ENCODE measurements around the gene RPS6KA4.
"Not testable (repeated sequence)": the region's sequence is repeated elsewhere in the genome, so short reads cannot be mapped to it uniquely, and the experiment has no call there.

The RPS6KA4 gene

GRCh38 chr11:64387916-64388315 lies 29.0 kb downstream of the RPS6KA4 start:
- no peak for DNase-seq (ENCODE audit: low spot score)

GRCh38 chr11:64388894-64389293 lies 29.9 kb downstream of the RPS6KA4 start:
- DNase-seq (ENCODE audit: low spot score) = no peak

DNA sequence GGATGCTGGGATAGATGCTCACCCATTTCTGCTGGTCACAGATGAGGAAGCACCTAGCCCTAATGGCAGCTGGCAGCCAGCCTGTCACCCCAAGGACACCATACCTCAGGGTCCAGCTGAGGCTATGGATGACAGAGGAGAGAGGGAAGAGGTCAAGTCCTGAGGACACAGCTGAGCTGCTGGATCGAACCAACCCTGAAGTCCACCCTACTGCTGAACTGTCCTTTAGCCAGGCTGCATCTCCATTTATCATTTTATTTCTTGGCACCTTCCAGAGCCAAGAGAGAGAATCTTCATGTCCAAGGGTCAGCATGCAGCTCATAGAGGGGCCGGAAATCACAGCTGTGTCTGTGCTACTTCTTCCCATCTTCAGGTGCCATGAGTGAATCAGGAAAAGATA lies 30.9 kb downstream of the RPS6KA4 start:
- DNase-seq (ENCODE audit: low spot score) = no peak

- DNase-seq (ENCODE audit: low spot score) = no peak
Observed at GRCh38 chr11:64390558-64390957, 31.6 kb downstream of the RPS6KA4 start.

DNA sequence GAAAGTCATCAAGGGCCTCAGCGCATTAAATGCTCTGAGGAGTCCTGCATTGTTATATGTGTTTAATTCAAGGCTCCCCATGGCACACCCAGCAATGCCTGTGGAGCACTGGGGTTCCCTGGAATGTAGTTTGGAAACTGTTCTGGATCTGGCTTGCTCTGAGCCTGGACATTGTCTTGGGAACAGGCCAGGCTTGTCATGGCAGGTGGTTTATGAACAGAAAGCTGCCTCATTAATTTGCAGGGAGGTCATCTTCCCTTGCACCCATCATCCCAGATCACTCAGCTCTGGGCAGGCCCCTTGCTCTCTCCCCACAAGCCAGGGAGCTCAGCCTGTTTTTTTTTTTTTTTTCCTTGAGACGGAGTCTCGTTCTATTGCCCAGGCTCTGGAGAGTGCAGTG lies 32.9 kb downstream of the RPS6KA4 start:
- no peak for DNase-seq (ENCODE audit: low spot score)

GRCh38 chr11:64395545-64396078 lies 36.6 kb downstream of the RPS6KA4 start:
- no peak for DNase-seq (ENCODE audit: low spot score)

GRCh38 chr11:64396079-64396591 lies 37.2 kb downstream of the RPS6KA4 start:
- no peak for DNase-seq (ENCODE audit: low spot score)

DNA sequence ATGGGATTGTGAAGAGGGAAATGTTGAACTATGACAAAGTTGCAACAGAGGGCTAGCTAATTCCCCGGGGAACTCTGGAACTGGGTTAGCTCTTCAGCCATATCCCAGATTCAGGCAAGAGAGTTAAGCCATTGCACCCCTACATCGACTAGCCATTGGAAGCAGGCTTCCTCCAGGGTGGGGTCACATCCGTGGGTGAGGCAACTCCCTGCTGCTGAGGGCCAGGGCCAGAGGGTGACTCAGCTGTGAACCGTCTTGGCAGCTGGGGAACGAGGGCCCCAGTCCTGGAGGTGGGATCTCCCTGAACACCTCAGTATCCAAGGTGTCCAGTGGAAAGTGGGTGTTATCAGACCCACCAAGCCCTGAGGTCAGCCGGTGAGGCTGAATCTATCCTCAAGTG lies 41.1 kb downstream of the RPS6KA4 start:
- peak; percentile 65 for DNase-seq (ENCODE audit: low spot score)

- DNase-seq (ENCODE audit: low spot score) = no peak
Observed at GRCh38 chr11:64400667-64401066, 41.7 kb downstream of the RPS6KA4 start.

DNA sequence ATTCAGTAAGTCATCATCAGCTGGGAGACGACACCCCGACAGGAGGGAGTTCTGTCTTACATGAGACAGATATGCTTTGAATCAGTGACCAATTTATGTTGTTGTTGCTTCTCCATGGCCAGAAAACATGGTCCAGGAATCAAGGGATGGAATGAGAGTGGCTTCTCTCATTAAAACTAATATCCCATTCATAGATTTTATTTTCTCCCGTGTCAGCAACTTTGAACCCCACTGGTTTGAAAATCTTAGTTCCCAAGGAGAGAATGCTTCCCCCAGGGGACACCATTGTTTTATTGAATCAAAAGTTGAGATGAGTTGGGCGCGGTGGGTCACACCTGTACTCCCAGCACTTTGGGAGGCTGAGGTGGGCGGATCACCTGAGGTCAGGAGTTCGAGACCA lies 42.8 kb downstream of the RPS6KA4 start:
- DNase-seq (ENCODE audit: low spot score) = no peak

GRCh38 chr11:64403106-64403505 lies 44.1 kb downstream of the RPS6KA4 start:
- DNase-seq (ENCODE audit: low spot score) = no peak

GRCh38 chr11:64406221-64406946 lies 47.4 kb downstream of the RPS6KA4 start:
- no peak for DNase-seq (ENCODE audit: low spot score)

DNA sequence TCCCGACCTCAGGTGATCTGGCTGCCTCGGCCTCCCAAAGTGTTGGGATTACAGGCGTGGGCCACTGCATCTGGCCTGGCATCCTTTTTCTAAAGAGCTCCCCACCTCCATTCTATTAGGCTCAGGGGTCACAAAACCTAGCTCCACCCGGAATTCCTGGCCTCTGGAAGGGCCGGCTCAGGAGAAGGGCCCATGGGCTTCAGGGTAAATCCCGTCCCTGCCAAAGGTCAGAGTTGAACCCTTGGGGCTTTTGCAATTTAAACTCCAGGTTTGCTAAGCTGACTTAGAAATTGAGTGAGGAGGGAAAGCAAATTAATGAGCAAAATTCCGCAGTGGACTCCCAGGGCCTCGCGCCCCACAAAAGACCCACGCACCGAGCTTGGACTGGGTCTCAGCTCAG lies 48.3 kb downstream of the RPS6KA4 start:
- DNase-seq (ENCODE audit: low spot score) = no peak

- DNase-seq (ENCODE audit: low spot score) = no peak
Observed at GRCh38 chr11:64407630-64408029, 48.7 kb downstream of the RPS6KA4 start.

GRCh38 chr11:64409278-64409677 lies 50.3 kb downstream of the RPS6KA4 start:
- DNase-seq (ENCODE audit: low spot score) = no peak

DNA sequence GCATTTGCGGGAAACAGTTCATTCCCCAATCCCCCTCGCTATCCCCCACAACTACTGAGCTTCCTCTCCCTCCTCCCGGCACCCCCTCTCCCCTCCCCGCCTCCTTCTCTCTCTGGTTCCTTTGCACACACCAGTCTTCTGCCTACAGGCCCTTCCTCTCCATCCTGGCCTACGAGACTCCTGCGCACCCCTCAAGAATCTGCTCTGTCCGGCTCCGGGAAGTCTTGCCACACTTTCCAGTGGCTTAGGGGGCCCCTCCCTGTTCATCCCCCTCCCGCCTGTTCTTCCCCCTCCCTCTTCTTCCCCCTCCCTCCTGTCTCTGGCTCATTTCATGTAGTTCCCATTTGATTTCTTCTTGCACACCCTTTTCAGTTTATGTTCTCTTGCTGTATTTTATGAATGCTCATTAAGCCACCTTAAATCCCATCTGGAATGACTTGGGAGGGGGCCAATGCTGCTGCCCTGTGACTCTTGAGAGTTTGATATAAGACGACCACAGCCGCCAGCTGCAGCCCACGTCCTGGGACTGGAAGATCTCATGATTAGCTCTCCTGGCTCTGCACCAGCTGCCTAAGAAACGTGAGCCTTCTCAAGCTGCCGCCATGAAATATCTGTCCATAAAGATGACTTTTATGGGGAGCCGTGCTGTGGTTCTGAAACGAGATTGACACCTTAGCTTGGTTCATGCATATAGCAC lies 50.9 kb downstream of the RPS6KA4 start:
- no peak for DNase-seq (ENCODE audit: low spot score)

DNA sequence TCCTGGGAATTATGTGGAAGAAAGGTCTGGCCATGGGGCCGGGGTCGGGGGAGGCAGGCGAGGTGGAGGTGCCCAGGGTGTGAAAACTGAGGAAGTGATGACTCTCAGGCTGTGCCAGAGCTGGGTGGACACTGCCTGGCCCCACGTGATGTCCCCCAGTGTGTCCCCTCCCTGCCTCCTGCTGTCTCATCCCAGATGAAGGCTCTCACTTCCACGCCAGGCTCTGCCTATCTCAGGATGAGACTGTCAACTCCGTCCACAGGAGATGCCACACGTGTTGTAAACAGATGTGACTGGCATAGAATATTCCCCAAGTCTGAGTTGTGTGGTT lies 51.4 kb downstream of the RPS6KA4 start:
- no peak for DNase-seq (ENCODE audit: low spot score)

GRCh38 chr11:64413417-64413816 lies 54.5 kb downstream of the RPS6KA4 start:
- no peak for DNase-seq (ENCODE audit: low spot score)

GRCh38 chr11:64415286-64415685 lies 56.3 kb downstream of the RPS6KA4 start:
- no peak for DNase-seq (ENCODE audit: low spot score)

DNA sequence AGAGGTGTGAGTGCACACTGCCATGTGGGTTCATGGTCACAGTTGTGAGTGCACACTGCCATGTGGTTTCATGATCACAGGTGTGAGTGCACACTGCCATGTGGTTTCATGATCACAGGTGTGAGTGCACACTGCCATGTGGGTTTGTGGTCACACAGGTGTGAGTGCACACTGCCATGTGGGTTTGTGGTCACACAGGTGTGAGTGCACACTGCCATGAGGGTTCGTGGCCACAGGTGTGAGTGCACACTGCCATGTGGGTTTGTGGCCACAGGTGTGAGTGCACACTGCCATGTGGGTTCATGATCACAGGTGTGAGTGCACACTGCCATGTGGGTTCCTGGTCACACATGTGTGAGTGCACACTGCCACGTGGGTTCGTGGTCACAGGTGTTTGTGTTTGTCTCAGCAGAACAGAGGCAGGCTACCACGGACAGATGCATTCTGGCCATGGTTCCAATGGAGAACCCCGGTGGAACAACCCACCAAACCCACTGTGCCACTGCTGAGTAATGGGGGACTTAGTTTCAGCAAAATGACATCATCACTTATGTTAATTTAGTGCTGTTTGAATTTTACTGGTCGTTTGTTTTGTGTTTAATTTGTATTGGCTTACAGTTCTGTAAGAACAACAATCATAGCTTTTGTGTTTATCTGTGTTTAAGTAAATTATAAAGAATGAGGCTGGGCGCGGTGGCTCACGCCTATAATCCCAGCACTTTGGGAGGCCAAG lies 57.2 kb downstream of the RPS6KA4 start:
- DNase-seq (ENCODE audit: low spot score) = no peak

GRCh38 chr11:64418233-64418632 lies 59.3 kb downstream of the RPS6KA4 start:
- not testable (repeated sequence) for DNase-seq (ENCODE audit: low spot score)

- DNase-seq (ENCODE audit: low spot score) = no peak
Observed at GRCh38 chr11:64419257-64419790, 60.4 kb downstream of the RPS6KA4 start.
